Epithelial cell of esophagus (primary cell): Measurements from ENCODE around the gene TP53.

ENCODE experiments used
- DNase-seq: peaks from one replicate; pipeline ENCODE4 v3.0.0; 2010; ENCODE audit warnings: low read depth
- H3K4me3 ChIP-seq: 2 replicates; pipeline ENCODE4 v1.5.1; 2011; ENCODE audit warnings: mild to moderate bottlenecking, low read length, control low read depth
- TF ChIP-seq, protein P1 (sequence below): IDR thresholded peaks from 2 replicates; pipeline ENCODE4 v1.5.1; 2011; ENCODE audit warnings: low read depth, mild to moderate bottlenecking, low read length, control low read depth, inconsistent platforms; ENCODE audit not compliant: insufficient read depth; ENCODE audit errors: missing control alignments

The TP53 gene

DNA sequence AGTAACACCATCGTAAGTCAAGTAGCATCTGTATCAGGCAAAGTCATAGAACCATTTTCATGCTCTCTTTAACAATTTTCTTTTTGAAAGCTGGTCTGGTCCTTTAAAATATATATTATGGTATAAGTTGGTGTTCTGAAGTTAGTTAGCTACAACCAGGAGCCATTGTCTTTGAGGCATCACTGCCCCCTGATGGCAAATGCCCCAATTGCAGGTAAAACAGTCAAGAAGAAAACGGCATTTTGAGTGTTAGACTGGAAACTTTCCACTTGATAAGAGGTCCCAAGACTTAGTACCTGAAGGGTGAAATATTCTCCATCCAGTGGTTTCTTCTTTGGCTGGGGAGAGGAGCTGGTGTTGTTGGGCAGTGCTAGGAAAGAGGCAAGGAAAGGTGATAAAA, 14.1 kb downstream of the TP53 start:
- H3K4me3 ChIP-seq = no peak overlapping the region
- TF ChIP-seq, protein P1, sequence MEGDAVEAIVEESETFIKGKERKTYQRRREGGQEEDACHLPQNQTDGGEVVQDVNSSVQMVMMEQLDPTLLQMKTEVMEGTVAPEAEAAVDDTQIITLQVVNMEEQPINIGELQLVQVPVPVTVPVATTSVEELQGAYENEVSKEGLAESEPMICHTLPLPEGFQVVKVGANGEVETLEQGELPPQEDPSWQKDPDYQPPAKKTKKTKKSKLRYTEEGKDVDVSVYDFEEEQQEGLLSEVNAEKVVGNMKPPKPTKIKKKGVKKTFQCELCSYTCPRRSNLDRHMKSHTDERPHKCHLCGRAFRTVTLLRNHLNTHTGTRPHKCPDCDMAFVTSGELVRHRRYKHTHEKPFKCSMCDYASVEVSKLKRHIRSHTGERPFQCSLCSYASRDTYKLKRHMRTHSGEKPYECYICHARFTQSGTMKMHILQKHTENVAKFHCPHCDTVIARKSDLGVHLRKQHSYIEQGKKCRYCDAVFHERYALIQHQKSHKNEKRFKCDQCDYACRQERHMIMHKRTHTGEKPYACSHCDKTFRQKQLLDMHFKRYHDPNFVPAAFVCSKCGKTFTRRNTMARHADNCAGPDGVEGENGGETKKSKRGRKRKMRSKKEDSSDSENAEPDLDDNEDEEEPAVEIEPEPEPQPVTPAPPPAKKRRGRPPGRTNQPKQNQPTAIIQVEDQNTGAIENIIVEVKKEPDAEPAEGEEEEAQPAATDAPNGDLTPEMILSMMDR = peak; percentile 40
- no peak for DNase-seq

DNA sequence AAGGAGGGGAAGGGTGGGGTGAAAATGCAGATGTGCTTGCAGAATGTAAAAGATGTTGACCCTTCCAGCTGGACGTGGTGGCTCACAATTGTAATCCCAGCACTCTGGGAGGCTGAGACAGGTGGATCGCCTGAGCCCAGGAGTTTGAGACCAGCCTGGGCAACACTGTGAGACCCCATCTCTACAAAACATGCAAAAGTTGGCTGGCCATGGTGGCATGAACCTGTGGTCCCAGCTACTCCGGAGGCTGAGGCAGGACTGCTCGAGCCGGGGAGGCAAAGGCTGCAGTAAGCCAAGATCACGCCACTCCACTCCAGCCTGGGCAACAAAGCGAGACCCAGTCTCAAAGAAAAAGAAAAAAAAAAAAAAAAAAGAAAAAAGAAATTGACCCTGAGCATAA, 18.8 kb downstream of the TP53 start:
- TF ChIP-seq, protein P1 = no peak
- H3K4me3 ChIP-seq = no peak overlapping the region
- no peak for DNase-seq

GRCh38 chr17:7667656-7668406, 19.5 kb downstream of the TP53 start:
- TF ChIP-seq, protein P1 = no peak
- H3K4me3 ChIP-seq = no peak overlapping the region
- no peak for DNase-seq

DNA sequence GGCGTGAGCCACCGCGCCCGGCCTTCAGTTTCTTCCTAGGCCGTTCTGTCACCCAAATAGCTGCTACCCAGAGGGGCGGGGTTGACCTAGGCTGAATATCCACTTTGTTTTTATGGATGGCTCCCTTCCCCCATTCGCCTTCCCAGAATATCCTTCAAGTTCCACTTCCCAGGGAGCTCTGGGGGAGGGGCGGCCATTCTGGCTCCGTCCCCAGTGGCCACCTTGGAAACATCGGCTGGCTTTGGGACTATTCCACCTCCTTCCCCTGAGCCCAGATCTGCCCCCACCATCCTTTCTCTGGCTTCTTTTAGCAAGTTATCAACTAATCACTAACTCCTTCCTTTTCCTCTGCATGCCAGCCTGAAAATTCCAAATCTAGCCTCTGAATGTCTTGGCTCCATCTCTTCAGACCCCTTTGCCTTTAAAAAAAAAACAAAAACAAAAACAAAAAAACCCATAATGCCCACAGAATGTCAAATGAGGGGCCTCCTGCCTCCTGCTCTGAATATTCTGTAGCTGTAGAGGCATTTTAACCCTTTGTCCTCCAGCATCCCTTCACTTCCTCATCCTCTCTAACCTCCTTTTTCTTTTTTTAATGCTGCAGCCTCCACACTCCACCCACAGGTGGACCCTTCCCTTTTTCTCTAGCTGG, 30.2 kb downstream of the TP53 start:
- no peak overlapping the region for H3K4me3 ChIP-seq
- DNase-seq = no peak
- TF ChIP-seq, protein P1 = no peak

DNA sequence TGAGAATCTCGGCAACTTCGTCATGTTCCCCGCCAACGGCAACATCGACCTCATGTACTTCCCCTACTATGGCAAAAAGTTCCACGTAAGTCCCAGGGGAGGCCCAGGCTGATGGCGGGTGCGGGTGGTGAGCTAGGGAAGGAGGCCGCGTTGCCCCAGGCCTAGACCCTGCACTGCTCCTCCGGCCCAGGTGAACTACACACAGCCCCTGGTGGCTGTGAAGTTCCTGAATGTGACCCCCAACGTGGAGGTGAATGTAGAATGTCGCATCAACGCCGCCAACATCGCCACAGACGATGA, 31.8 kb downstream of the TP53 start:
- no peak overlapping the region for H3K4me3 ChIP-seq
- TF ChIP-seq, protein P1 = no peak
- no peak for DNase-seq

- DNase-seq = no peak
- H3K4me3 ChIP-seq = no peak overlapping the region
- TF ChIP-seq, protein P1 = no peak
Measured at GRCh38 chr17:7654832-7655540, 32.3 kb downstream of the TP53 start.
